B cell (primary cell): ENCODE data around the gene JCAD.

Experiments
- CTCF ChIP-seq: fragments of 200-600 bp; IDR thresholded peaks from one replicate; pipeline ENCODE4 v1.8.0; 2022; ENCODE audit warnings: antibody characterized with exemption, mild to moderate bottlenecking
- EZH2 ChIP-seq: IDR thresholded peaks from 2 replicates; pipeline ENCODE4 v1.6.1; 2012; ENCODE audit warnings: borderline replicate concordance, low read depth, mild to moderate bottlenecking, moderate library complexity, low read length; ENCODE audit not compliant: insufficient read depth, poor library complexity, severe bottlenecking

- no peak for TF ChIP-seq CTCF
- no peak for TF ChIP-seq EZH2
Measured at GRCh38 chr10:29966269-29966668, 93.1 kb downstream of the JCAD start.
